ENCODE measurements around the gene GTPBP3. TPM values are rescaled to one million over a fixed set of nuclear protein-coding genes. Genes with fewer than 3 reads are reported as not detected.
A peak's percentile ranks its signal among the peaks of the same experiment; 100 is the strongest.

The GTPBP3 gene
- total RNA-seq, 1 donor from 2014 or later, result 25.5 TPM

DNA sequence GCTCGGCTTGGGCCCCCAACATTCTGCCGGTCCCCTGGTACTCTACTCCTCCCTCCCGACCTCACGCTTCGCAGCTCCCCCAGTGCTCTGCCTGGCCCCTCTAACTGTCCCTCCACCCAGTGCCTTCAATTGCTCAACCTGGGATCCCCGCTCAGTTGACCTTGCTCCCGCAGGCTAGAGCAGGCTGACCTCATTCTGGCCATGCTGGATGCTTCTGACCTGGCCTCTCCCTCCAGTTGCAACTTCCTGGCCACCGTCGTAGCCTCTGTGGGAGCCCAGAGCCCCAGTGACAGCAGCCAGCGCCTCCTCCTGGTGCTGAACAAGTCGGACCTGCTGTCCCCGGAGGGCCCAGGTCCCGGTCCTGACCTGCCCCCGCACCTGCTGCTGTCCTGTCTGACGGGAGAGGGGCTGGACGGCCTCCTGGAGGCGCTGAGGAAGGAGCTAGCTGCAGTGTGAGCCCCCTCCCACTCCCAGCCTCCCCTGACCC is 3.6 kb downstream of the GTPBP3 start:
- intact Hi-C loops (cut with DNase I), result no loop called here

DNA sequence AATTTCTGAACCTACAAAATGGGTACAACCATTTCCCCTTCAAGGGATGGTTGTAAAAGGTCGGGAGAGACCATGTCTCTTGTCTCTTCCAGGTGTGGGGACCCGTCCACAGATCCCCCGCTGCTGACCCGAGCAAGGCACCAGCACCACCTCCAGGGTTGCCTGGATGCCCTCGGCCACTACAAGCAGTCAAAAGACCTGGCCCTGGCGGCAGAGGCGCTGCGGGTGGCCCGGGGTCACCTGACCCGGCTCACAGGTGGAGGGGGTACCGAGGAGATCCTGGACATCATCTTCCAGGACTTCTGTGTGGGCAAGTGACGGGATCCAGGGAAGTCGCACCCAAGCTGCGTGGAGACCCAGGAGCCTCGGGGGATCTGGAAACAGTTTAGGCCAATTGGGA is 4.0 kb downstream of the GTPBP3 start:
- DNase-seq (ENCODE audit: extremely low spot score in 2 of 2), result no peak
- intact Hi-C loops (cut with DNase I), result no loop called here
- TF ChIP-seq, protein P1, sequence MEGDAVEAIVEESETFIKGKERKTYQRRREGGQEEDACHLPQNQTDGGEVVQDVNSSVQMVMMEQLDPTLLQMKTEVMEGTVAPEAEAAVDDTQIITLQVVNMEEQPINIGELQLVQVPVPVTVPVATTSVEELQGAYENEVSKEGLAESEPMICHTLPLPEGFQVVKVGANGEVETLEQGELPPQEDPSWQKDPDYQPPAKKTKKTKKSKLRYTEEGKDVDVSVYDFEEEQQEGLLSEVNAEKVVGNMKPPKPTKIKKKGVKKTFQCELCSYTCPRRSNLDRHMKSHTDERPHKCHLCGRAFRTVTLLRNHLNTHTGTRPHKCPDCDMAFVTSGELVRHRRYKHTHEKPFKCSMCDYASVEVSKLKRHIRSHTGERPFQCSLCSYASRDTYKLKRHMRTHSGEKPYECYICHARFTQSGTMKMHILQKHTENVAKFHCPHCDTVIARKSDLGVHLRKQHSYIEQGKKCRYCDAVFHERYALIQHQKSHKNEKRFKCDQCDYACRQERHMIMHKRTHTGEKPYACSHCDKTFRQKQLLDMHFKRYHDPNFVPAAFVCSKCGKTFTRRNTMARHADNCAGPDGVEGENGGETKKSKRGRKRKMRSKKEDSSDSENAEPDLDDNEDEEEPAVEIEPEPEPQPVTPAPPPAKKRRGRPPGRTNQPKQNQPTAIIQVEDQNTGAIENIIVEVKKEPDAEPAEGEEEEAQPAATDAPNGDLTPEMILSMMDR (IDR thresholded peaks at IDR 0.05), result no peak
- TF ChIP-seq POLR2AphosphoS5 (IDR thresholded peaks at IDR 0.05; ENCODE audit: insufficient read depth in 1 of 2, low read depth in 1 of 2) (no peak), POLR2A (IDR thresholded peaks at IDR 0.05) (no peak)
- H3K36me3 ChIP-seq, result no peaks in the 10 kb centered on the region
- H3K27me3 ChIP-seq, result no peaks in the 10 kb centered on the region
- H3K9me3 ChIP-seq, result no peaks in the 10 kb centered on the region
- H3K27ac ChIP-seq, result no peak overlapping the region
- no peak overlapping the region for H3K4me3 ChIP-seq
- peaks cover 28% of the 10 kb centered on the region for H3K4me1 ChIP-seq

More for the DNA sequence above, 3.6 kb downstream of the GTPBP3 start:
- TF ChIP-seq POLR2AphosphoS5 (IDR thresholded peaks at IDR 0.05; ENCODE audit: insufficient read depth in 1 of 2, low read depth in 1 of 2) (no peak), POLR2A (IDR thresholded peaks at IDR 0.05) (no peak)
- TF ChIP-seq, protein P1 (IDR thresholded peaks at IDR 0.05), result no peak
- Histone ChIP-seq H3K36me3 (no peaks in the 10 kb centered on the region), H3K27ac (no peak overlapping the region), H3K9me3 (no peaks in the 10 kb centered on the region), H3K27me3 (no peaks in the 10 kb centered on the region), H3K4me3 (no peak overlapping the region), H3K4me1 (peaks cover 33% of the 10 kb centered on the region)
- no peak for DNase-seq (ENCODE audit: extremely low spot score in 2 of 2)

DNA sequence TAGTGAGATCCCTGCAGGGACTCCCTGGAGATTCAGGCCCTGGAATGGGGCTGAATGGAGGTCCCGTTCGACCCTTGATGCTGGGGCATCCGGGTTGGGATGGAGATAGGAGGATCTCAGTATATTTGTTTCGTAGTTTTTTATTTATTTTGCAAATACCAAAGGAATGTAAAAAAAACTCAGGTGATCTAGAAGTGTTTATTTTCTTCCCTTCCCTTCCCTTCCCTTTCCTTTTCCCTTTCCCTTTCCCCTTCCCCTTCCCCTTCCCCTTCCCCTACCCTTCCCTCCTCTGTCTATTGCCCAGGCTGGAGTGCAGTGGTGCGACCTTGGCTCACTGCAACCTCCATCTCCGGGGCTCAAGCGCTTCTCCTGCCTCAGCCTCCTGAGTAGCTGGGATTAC is 4.5 kb downstream of the GTPBP3 start:
- Histone ChIP-seq H3K36me3 (no peaks in the 10 kb centered on the region), H3K9me3 (no peaks in the 10 kb centered on the region), H3K27me3 (no peaks in the 10 kb centered on the region), H3K27ac (no peak overlapping the region), H3K4me3 (no peak overlapping the region), H3K4me1 (peaks cover 24% of the 10 kb centered on the region)
- intact Hi-C loops (cut with DNase I), result no loop called here
- no peak for DNase-seq (ENCODE audit: extremely low spot score in 2 of 2)
- TF ChIP-seq POLR2AphosphoS5 (IDR thresholded peaks at IDR 0.05; ENCODE audit: insufficient read depth in 1 of 2, low read depth in 1 of 2) (no peak), POLR2A (IDR thresholded peaks at IDR 0.05) (no peak)
- TF ChIP-seq, protein P1 (IDR thresholded peaks at IDR 0.05), result no peak

DNA sequence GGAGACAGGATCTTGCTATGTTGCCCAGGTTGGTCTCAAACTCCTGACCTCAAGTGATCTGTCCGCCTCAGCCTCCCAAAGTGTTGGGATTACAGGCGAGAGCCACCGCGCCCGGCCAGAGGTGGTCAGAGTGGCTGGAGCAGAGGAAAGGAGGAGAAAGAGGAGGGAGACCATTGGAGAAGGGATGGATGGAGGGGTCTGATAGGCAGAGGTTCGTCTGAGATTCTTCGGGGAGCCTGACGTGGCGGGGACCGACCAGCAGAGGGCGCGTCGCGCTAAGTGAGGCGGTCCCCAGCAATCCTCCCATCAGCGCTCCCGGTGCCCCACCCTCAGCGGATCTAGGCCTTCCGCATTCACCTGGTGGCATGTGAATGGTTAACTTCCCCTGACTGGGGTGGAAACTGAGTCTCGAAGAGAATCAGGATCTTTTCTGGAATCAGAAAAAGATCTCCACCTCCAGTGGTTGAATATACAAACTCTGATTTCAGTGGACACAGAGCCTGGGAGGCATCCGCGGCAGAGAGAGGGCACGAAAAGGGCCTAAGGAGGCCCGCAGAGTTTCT is 8.8 kb downstream of the GTPBP3 start:
- TF ChIP-seq POLR2A (IDR thresholded peaks at IDR 0.05) (no peak), POLR2AphosphoS5 (IDR thresholded peaks at IDR 0.05; ENCODE audit: insufficient read depth in 1 of 2, low read depth in 1 of 2) (peak in 1 of 2 donors; percentile 20)
- TF ChIP-seq, protein P1 (IDR thresholded peaks at IDR 0.05), result peak; percentile 86 to 93 (median 91)
- H3K36me3 ChIP-seq, result no peaks in the 10 kb centered on the region
- no peaks in the 10 kb centered on the region for H3K27me3 ChIP-seq
- peak overlapping the region; percentile 14 for H3K27ac ChIP-seq
- peaks cover 29% of the 10 kb centered on the region for H3K4me1 ChIP-seq
- H3K4me3 ChIP-seq, result no peak overlapping the region
- H3K9me3 ChIP-seq, result no peaks in the 10 kb centered on the region
- DNase-seq (ENCODE audit: extremely low spot score in 2 of 2), result no peak
- intact Hi-C loops (cut with DNase I), result loop anchor here (2.0 kb wide), 1 partner anchor 39 kb away; no protein-coding TSS in a partner anchor

DNA sequence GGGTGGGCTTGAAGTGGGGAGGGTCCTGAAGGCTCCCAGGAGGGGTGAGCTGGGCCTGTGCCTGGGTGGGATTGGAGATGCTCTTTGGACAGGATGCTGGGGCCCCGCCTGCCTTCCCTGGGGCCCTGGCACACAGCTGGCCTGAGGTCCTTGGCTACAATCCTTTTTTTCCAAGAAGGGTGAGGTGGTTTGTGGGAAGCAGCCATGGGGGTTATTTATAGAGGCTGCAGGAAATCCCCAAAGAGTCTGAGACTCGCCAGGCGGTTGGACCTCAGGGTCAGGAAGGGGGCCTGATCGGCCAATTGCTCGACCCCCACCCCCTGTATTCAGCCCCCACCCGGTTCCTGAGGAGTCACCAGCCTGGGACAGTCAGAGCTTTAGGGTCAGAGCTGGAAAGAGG is 10.0 kb downstream of the GTPBP3 start:
- intact Hi-C loops (cut with DNase I), result loop anchor here (2.0 kb wide), 1 partner anchor 37 kb away; no protein-coding TSS in a partner anchor
- no peak for DNase-seq (ENCODE audit: extremely low spot score in 2 of 2)
- Histone ChIP-seq H3K4me3 (no peak overlapping the region), H3K9me3 (no peaks in the 10 kb centered on the region), H3K27me3 (no peaks in the 10 kb centered on the region), H3K36me3 (no peaks in the 10 kb centered on the region), H3K27ac (peak overlapping the region; percentile 61), H3K4me1 (peaks cover 30% of the 10 kb centered on the region)
- TF ChIP-seq POLR2A (IDR thresholded peaks at IDR 0.05) (no peak), POLR2AphosphoS5 (IDR thresholded peaks at IDR 0.05; ENCODE audit: insufficient read depth in 1 of 2, low read depth in 1 of 2) (peak; percentile 11 to 32)
- TF ChIP-seq, protein P1 (IDR thresholded peaks at IDR 0.05), result no peak
